ENCODE results near the gene SLC44A5.

DNA sequence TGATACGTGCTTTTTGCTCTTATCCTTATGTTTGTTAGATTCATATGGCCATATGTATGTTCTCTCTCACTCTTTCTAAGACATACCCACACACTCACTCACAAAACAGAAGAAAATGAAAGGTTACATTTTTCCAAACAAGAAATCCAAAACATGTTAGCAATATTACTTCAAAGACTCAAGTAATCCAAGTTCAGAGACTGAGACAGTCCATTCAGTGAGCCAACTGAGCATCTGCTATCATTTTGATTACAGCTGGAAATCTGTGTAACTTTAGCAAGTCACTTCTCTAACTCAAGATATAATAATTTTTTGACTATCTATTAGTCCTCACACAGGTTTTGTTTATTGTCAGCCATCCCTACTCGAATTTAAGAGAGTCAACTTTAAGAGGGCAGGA, 257.9 kb downstream of the SLC44A5 start:
- TF ChIP-seq EZH2 (IDR thresholded peaks at IDR 0.05; ENCODE audit: borderline replicate concordance, low read length) = no peak
- TF ChIP-seq, protein P1, sequence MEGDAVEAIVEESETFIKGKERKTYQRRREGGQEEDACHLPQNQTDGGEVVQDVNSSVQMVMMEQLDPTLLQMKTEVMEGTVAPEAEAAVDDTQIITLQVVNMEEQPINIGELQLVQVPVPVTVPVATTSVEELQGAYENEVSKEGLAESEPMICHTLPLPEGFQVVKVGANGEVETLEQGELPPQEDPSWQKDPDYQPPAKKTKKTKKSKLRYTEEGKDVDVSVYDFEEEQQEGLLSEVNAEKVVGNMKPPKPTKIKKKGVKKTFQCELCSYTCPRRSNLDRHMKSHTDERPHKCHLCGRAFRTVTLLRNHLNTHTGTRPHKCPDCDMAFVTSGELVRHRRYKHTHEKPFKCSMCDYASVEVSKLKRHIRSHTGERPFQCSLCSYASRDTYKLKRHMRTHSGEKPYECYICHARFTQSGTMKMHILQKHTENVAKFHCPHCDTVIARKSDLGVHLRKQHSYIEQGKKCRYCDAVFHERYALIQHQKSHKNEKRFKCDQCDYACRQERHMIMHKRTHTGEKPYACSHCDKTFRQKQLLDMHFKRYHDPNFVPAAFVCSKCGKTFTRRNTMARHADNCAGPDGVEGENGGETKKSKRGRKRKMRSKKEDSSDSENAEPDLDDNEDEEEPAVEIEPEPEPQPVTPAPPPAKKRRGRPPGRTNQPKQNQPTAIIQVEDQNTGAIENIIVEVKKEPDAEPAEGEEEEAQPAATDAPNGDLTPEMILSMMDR (IDR thresholded peaks at IDR 0.05; ENCODE audit: low read length) = no peak

Measured in OCI-LY1 (cell line).